Suppressor macrophage treated with lipopolysaccharide for 4 hours (primary cell): ENCODE results near the gene FN1.

ENCODE experiments used
- DNase-seq: peaks from one replicate; pipeline ENCODE4 v3.0.0-alpha.2; 2020

Gene FN1

GRCh38 chr2:215324811-215325210, 111.1 kb downstream of the FN1 start:
- no peak for DNase-seq

GRCh38 chr2:215320679-215321078, 115.2 kb downstream of the FN1 start:
- no peak for DNase-seq

- DNase-seq = no peak
Measured at GRCh38 chr2:215320102-215320501, 115.8 kb downstream of the FN1 start.

GRCh38 chr2:215319500-215319899, 116.4 kb downstream of the FN1 start:
- DNase-seq = no peak

- DNase-seq = no peak
Measured at GRCh38 chr2:215316336-215316735, 119.5 kb downstream of the FN1 start.

- no peak for DNase-seq
Measured at GRCh38 chr2:215315301-215315700, 120.6 kb downstream of the FN1 start.

- DNase-seq = no peak
Measured at GRCh38 chr2:215314896-215315295, 121.0 kb downstream of the FN1 start.

- no peak for DNase-seq
Measured at GRCh38 chr2:215313255-215313613, 122.6 kb downstream of the FN1 start.

- DNase-seq = peak; percentile 94
Measured at GRCh38 chr2:215311625-215312396, 124.1 kb downstream of the FN1 start, which contains the start of gene ATIC. TSS of gene ATIC (plus strand) at chr2:215312059. CDS start at chr2:215312143, 84 bp downstream.

- peak; percentile 3 for DNase-seq
Measured at GRCh38 chr2:215311259-215311624, 124.6 kb downstream of the FN1 start.
